ENCODE results near the gene FBXO27. TPM values are rescaled to one million over a fixed set of nuclear protein-coding genes. Genes with fewer than 3 reads are reported as not detected.

The FBXO27 gene
- polyA plus RNA-seq, 1 donor from 2014 or later = 2.7 TPM

DNA sequence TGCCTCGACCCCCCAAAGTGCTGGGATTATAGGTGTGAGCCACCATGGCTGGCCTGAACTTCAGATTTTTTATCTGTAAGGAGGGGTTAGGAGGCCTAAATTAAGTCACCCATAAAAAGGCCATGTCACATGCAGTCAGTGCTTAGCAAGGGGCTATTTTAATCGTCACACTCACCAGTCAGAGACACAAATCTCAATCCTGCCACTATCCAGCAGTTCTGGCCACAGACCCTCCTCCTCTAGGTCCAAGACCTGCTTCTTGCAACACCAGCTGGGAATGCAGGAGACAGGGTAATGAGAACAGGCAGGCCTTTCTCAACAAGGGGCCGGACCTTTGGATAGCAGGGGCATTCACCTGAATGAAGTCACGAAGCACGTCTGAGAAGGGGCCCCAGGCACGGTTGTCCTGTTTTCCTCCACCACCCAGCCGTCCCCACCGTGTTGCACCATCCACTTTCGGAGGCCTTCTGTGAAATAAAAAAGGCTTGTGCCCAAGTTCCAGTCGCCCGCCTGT, 1.4 kb downstream of the FBXO27 start (continued):
- TF ChIP-seq, protein P1, sequence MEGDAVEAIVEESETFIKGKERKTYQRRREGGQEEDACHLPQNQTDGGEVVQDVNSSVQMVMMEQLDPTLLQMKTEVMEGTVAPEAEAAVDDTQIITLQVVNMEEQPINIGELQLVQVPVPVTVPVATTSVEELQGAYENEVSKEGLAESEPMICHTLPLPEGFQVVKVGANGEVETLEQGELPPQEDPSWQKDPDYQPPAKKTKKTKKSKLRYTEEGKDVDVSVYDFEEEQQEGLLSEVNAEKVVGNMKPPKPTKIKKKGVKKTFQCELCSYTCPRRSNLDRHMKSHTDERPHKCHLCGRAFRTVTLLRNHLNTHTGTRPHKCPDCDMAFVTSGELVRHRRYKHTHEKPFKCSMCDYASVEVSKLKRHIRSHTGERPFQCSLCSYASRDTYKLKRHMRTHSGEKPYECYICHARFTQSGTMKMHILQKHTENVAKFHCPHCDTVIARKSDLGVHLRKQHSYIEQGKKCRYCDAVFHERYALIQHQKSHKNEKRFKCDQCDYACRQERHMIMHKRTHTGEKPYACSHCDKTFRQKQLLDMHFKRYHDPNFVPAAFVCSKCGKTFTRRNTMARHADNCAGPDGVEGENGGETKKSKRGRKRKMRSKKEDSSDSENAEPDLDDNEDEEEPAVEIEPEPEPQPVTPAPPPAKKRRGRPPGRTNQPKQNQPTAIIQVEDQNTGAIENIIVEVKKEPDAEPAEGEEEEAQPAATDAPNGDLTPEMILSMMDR (IDR thresholded peaks at IDR 0.05; ENCODE audit: poor library complexity, severe bottlenecking) = no peak
- TF ChIP-seq TAF1 (IDR thresholded peaks at IDR 0.05; ENCODE audit: low read depth) = no peak

DNA sequence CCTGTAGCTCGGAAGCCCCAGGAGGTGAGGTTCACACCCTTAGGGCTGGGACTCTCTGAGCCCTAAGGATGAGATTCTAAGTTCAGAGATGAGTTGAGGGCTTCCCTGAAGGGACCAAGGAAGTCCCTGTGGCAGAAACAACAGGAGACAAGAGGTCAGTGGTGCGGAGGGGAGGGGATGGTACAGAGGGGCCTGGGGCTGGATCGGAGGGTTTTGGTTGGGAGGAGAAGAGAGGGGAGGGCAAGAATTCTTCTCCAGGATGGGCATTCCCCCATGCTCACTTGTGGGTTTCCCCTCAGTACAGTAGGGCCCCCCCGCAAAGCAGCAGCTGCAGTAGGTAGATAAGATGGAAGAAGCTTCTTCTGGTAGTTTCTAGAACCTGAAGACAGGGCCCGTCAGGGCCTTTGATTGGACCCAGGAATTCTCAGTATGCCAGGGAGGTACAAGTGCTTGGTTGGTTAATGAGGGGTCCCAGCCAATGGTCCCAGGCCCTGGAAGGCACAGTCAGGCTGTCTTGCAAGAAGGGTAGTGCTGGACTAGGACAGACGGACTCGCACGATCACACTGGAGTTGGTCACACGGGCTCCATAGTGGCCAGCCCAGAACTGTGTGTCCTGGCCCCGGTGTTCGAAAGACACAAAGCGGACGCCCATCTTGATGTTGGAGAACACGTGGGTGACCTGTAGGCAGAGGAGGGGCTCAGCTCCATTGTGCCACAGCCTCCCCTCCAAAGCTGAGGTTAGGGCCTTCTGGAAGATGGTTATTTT, 7.3 kb downstream of the FBXO27 start:
- Histone ChIP-seq H3K9ac (ENCODE audit: low read length) (no peak overlapping the region), H3K4me3 (ENCODE audit: low read length) (no peak overlapping the region), H3K4me2 (ENCODE audit: low read length) (no peak overlapping the region), H3K27me3 (ENCODE audit: insufficient read depth, low read depth, low read length) (no peaks in the 10 kb centered on the region), H3K79me2 (replicated peaks; ENCODE audit: insufficient read depth, low read length) (no peaks in the 10 kb centered on the region), H2AFZ (ENCODE audit: low read depth, low read length) (no peak overlapping the region), H4K20me1 (ENCODE audit: insufficient read depth) (no peaks in the 10 kb centered on the region), H3F3A (ENCODE audit: insufficient read depth, low read length, poor library complexity, severe bottlenecking) (no peaks in the 10 kb centered on the region), H3K9me3 (ENCODE audit: low read length) (no peaks in the 10 kb centered on the region), H3K9me2 (ENCODE audit: insufficient read depth, low read length) (no peaks in the 10 kb centered on the region), H3K27ac (ENCODE audit: low read length) (no peak overlapping the region), H3K36me3 (ENCODE audit: insufficient read depth, low read length) (no peaks in the 10 kb centered on the region)
- no peak for TF ChIP-seq MXI1 (conservative IDR thresholded peaks at IDR 0.05; ENCODE audit: poor library complexity, severe bottlenecking)
- TF ChIP-seq, protein P2, sequence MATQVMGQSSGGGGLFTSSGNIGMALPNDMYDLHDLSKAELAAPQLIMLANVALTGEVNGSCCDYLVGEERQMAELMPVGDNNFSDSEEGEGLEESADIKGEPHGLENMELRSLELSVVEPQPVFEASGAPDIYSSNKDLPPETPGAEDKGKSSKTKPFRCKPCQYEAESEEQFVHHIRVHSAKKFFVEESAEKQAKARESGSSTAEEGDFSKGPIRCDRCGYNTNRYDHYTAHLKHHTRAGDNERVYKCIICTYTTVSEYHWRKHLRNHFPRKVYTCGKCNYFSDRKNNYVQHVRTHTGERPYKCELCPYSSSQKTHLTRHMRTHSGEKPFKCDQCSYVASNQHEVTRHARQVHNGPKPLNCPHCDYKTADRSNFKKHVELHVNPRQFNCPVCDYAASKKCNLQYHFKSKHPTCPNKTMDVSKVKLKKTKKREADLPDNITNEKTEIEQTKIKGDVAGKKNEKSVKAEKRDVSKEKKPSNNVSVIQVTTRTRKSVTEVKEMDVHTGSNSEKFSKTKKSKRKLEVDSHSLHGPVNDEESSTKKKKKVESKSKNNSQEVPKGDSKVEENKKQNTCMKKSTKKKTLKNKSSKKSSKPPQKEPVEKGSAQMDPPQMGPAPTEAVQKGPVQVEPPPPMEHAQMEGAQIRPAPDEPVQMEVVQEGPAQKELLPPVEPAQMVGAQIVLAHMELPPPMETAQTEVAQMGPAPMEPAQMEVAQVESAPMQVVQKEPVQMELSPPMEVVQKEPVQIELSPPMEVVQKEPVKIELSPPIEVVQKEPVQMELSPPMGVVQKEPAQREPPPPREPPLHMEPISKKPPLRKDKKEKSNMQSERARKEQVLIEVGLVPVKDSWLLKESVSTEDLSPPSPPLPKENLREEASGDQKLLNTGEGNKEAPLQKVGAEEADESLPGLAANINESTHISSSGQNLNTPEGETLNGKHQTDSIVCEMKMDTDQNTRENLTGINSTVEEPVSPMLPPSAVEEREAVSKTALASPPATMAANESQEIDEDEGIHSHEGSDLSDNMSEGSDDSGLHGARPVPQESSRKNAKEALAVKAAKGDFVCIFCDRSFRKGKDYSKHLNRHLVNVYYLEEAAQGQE (IDR thresholded peaks at IDR 0.05; ENCODE audit: borderline replicate concordance) = no peak
- TF ChIP-seq EZH2 (IDR thresholded peaks at IDR 0.05; ENCODE audit: borderline replicate concordance, insufficient read depth, low read length, poor library complexity, severe bottlenecking) = no peak
- TF ChIP-seq, protein P1 (IDR thresholded peaks at IDR 0.05; ENCODE audit: poor library complexity, severe bottlenecking) = no peak
- no peak for TF ChIP-seq TAF1 (IDR thresholded peaks at IDR 0.05; ENCODE audit: low read depth)
- no peak for TF ChIP-seq EP300 (conservative IDR thresholded peaks at IDR 0.05; ENCODE audit: poor library complexity, severe bottlenecking)
- no peak for TF ChIP-seq POLR2AphosphoS5 (IDR thresholded peaks at IDR 0.05)
- no peak for TF ChIP-seq RAD21 (conservative IDR thresholded peaks at IDR 0.05)
- TF ChIP-seq SMC3 (conservative IDR thresholded peaks at IDR 0.05; ENCODE audit: poor library complexity) = no peak

All from neural cell (in vitro differentiated cells).